Panc1 (cell line): ENCODE results near the gene ARHGEF7. TPM values are rescaled to one million over a fixed set of nuclear protein-coding genes. Genes with fewer than 3 reads are reported as not detected.

Experiments used
- ATAC-seq: fragments of 200-7000 bp; cut with Tn5 transposase; 2 replicates; pipeline ENCODE4 v1.9.1; 2020; ENCODE audit warnings: mild to moderate bottlenecking, moderate library complexity
- BruUV-seq: library from RNA; stranded (reverse); fragments of 400-500 nt; replicated peaks from 2 replicates; lab custom pipeline; 2021; lab: Mats Ljungman, UMichigan
- CTCF ChIA-PET: fragments of 300-600 bp; sonication (Branson Sonifier 250); formaldehyde crosslinking; loops from one replicate; lab custom pipeline; 2022; ENCODE audit warnings: antibody characterized with exemption; lab: Charles Lee
- POLR2A ChIA-PET: fragments of 300-600 bp; sonication (Branson Sonifier 250); formaldehyde crosslinking; loops from one replicate; lab custom pipeline; 2022; ENCODE audit warnings: antibody characterized with exemption; lab: Charles Lee
- DNase-seq: peaks from one replicate; pipeline ENCODE4 v3.0.0-alpha.2; 2010; ENCODE audit warnings: low read depth, low spot score
- H3K27ac ChIP-seq: 2 replicates; pipeline ENCODE4 v1.5.1; 2011; ENCODE audit warnings: mild to moderate bottlenecking, low read length, inconsistent platforms
- H3K27me3 ChIP-seq: fragments of 200-500 bp; sonication (Bioruptor generic); 2 replicates; pipeline ENCODE4 v1.6.0; 2014; ENCODE audit warnings: low read length, inconsistent platforms; ENCODE audit not compliant: control insufficient read depth, insufficient read depth
- H3K36me3 ChIP-seq: fragments of 200-500 bp; sonication (Bioruptor generic); 2 replicates; pipeline ENCODE4 v1.5.1; 2014; ENCODE audit warnings: inconsistent platforms, mild to moderate bottlenecking, low read length, moderate library complexity; ENCODE audit not compliant: control insufficient read depth, insufficient read depth
- H3K4me1 ChIP-seq: 2 replicates; pipeline ENCODE4 v1.5.1; 2011; ENCODE audit warnings: inconsistent platforms, mild to moderate bottlenecking, low read length, moderate library complexity; ENCODE audit not compliant: control insufficient read depth, insufficient read depth
- H3K4me3 ChIP-seq, 2 experiments: 2 replicates each; pipeline ENCODE4 v1.5.1; 2011 to 2012; ENCODE audit warnings: low read depth in 2 of 2, low read length in 2 of 2, mild to moderate bottlenecking in 2 of 2, inconsistent platforms in 1 of 2, moderate library complexity in 1 of 2
- H3K9me3 ChIP-seq: fragments of 200-500 bp; sonication (Bioruptor generic); 2 replicates; pipeline ENCODE4 v1.5.1; 2014; ENCODE audit warnings: low read depth, mild to moderate bottlenecking, inconsistent platforms, low read length, moderate library complexity; ENCODE audit not compliant: control insufficient read depth, insufficient read depth
- CTCF ChIP-seq: fragments of 450-650 bp; IDR thresholded peaks from 2 replicates; pipeline ENCODE4 v1.5.1; 2017; ENCODE audit warnings: mild to moderate bottlenecking
- POLR2AphosphoS5 ChIP-seq: IDR thresholded peaks from 2 replicates; pipeline ENCODE4 v1.6.1; 2012; ENCODE audit warnings: mild to moderate bottlenecking, low read depth, low read length, moderate library complexity
- REST ChIP-seq, 2 experiments: IDR thresholded peaks; 2 replicates each; pipeline ENCODE4 v1.6.1; 2011 to 2012; ENCODE audit warnings: low read depth in 2 of 2, control low read depth in 1 of 2, low read length in 1 of 2, mild to moderate bottlenecking in 1 of 2, moderate library complexity in 1 of 2; ENCODE audit not compliant: insufficient read depth in 1 of 2
- SIN3A ChIP-seq: IDR thresholded peaks from 2 replicates; pipeline ENCODE4 v1.6.1; 2012; ENCODE audit warnings: low read depth, mild to moderate bottlenecking, low read length, moderate library complexity, borderline replicate concordance; ENCODE audit not compliant: insufficient read depth
- TCF7L2 ChIP-seq: IDR thresholded peaks from 2 replicates; pipeline ENCODE4 v1.6.1; 2011; ENCODE audit warnings: mild to moderate bottlenecking, low read depth, low read length, inconsistent platforms
- in situ Hi-C: cut with HindIII; loops from 2 replicates; pipeline ENCODE4 v1.10.0; 2016; ENCODE audit warnings: low sequenced_read_pairs, low pct_unique_long_range_greater_than_20kb
- intact Hi-C: fragments of 100-400 bp; cut with micrococcal nuclease; formaldehyde crosslinking; loops from one replicate; pipeline ENCODE4 v1.10.0; 2022; ENCODE audit not compliant: unreplicated experiment
- total RNA-seq: library from RNA; stranded (reverse); gene quantifications from one replicate; pipeline ENCODE4 v1.2.1, GENCODE V29; 2021; ENCODE audit not compliant: unreplicated experiment

Gene ARHGEF7
- total RNA-seq, 1 experiment from 2014 or later: 36.4 TPM

GRCh38 chr13:111121506-111121905 lies 6.4 kb downstream of the ARHGEF7 start:
- no TSS peak for BruUV-seq
- in situ Hi-C loops (no loop called here), intact Hi-C loops (no loop called here)
- POLR2A ChIA-PET: no interaction called here
- ATAC-seq (no peak), DNase-seq (no peak)
- Histone ChIP-seq H3K36me3 (no peaks in the 10 kb centered on the region), H3K4me1 (no peaks in the 10 kb centered on the region), H3K9me3 (no peaks in the 10 kb centered on the region), H3K4me3 (no peak overlapping the region), H3K27ac (no peak overlapping the region), H3K27me3 (peaks cover 8% of the 10 kb centered on the region)
- no peak for TF ChIP-seq SIN3A
- TF ChIP-seq POLR2AphosphoS5: no peak
- no peak for TF ChIP-seq TCF7L2
- TF ChIP-seq CTCF: no peak
- TF ChIP-seq REST (IDR thresholded peaks at IDR 0.05; ENCODE audit: insufficient read depth in 1 of 2, low read depth in 2 of 2, low read length in 1 of 2): no peak
- CTCF ChIA-PET: no interaction called here

- POLR2A ChIA-PET: no interaction called here
- ATAC-seq (no peak), DNase-seq (no peak)
- CTCF ChIA-PET: no interaction called here
- no peak for TF ChIP-seq SIN3A
- Histone ChIP-seq H3K27ac (no peak overlapping the region), H3K4me1 (no peaks in the 10 kb centered on the region), H3K9me3 (no peaks in the 10 kb centered on the region), H3K27me3 (peaks cover 3% of the 10 kb centered on the region), H3K4me3 (no peak overlapping the region), H3K36me3 (no peaks in the 10 kb centered on the region)
- intact Hi-C loops: no loop called here
- BruUV-seq: no TSS peak
- in situ Hi-C loops: no loop called here
These were observed 6.9 kb downstream of the ARHGEF7 start for GRCh38 chr13:111122056-111122455.

- in situ Hi-C loops: no loop called here
- no peaks in the 10 kb centered on the region for H3K27me3 ChIP-seq
These were observed 7.5 kb downstream of the ARHGEF7 start for GRCh38 chr13:111122631-111123030.

More at GRCh38 chr13:111122631-111123030, 7.5 kb downstream of the ARHGEF7 start:
- TF ChIP-seq REST (IDR thresholded peaks at IDR 0.05; ENCODE audit: insufficient read depth in 1 of 2, low read depth in 2 of 2, low read length in 1 of 2): no peak
- no peak for TF ChIP-seq SIN3A
- TF ChIP-seq TCF7L2: no peak
- no peak for TF ChIP-seq POLR2AphosphoS5
- no peak for TF ChIP-seq CTCF
- ChIA-PET CTCF (no interaction called here), POLR2A (no interaction called here)
- H3K4me1 ChIP-seq: no peaks in the 10 kb centered on the region
- no peaks in the 10 kb centered on the region for H3K36me3 ChIP-seq
- H3K4me3 ChIP-seq: no peak overlapping the region
- DNase-seq: no peak
- no peaks in the 10 kb centered on the region for H3K9me3 ChIP-seq
- H3K27ac ChIP-seq: no peak overlapping the region
- ATAC-seq: no peak
- no TSS peak for BruUV-seq
- intact Hi-C loops: no loop called here
